Measurements from ENCODE around the gene PTCHD1. TPM values are rescaled to one million over a fixed set of nuclear protein-coding genes. Genes with fewer than 3 reads are reported as not detected.
A peak's percentile ranks its signal among the peaks of the same experiment; 100 is the strongest.

The PTCHD1 gene
- total RNA-seq (2012; rRNA removed), result not detected in 2 replicates
- not detected in 2 replicates for polyA plus RNA-seq (2012; rRNA removed)
- not detected in 2 replicates for polyA plus RNA-seq (2012; cell fraction: cytosol; rRNA removed)
- not detected in 2 replicates for polyA plus RNA-seq (2012; cell fraction: nucleus; rRNA removed; ENCODE audit: low replicate concordance)
- Bru-seq, nascent RNA, result not detected
- BruChase-seq, experiment 1, labeled RNA remaining after a 6-hour chase, result percentile 4 among the genes with signal in this experiment
- BruChase-seq, experiment 2, labeled RNA remaining after a 2-hour chase, result percentile 3 among the genes with signal in this experiment
- long read RNA-seq, result 0 reads

GRCh38 chrX:23334848-23335599, at the start of gene PTCHD1:
PTCHD1 (plus strand) TSS chrX:23334849; CDS start chrX:23334876, 27 bp downstream.
- Histone ChIP-seq H3K4ac (ENCODE audit: low read depth, low read length) (no peak within 1 kb of the TSS), H4K5ac (ENCODE audit: low read depth, low read length) (no peak within 1 kb of the TSS), H3K23ac (ENCODE audit: low read depth, low read length) (no peak within 1 kb of the TSS), H3K9ac (ENCODE audit: low read depth, low read length) (no peak within 1 kb of the TSS), H3K4me3 (ENCODE audit: insufficient read depth, low read depth, low read length) (no peak within 1 kb of the TSS), H4K20me1 (ENCODE audit: insufficient read depth, low read length) (no peaks in the 10 kb centered on the region), H3K4me2 (ENCODE audit: low read depth, low read length) (peak within 1 kb of the TSS; percentile 31; the same call in 1 of the 2 replicates), H3K18ac (ENCODE audit: low read depth, low read length) (no peak within 1 kb of the TSS), H3K27ac (ENCODE audit: insufficient read depth, low read length) (no peak within 1 kb of the TSS), H3K9me1 (ENCODE audit: insufficient read depth, low read length) (no peaks in the 10 kb centered on the region), H3K9me3 (ENCODE audit: control insufficient read depth, insufficient read depth, low read length) (0 out of 2 replicates have a peak, but pooled peaks cover 1% of the 10 kb centered on the region), H3K36me3 (ENCODE audit: control insufficient read depth, insufficient read depth, low read length) (no peaks in the 10 kb centered on the region), H3K56ac (ENCODE audit: extremely low read depth, insufficient read depth, low read length) (no peak within 1 kb of the TSS), H2BK5ac (ENCODE audit: low read depth, low read length, poor library complexity, severe bottlenecking) (no peak within 1 kb of the TSS), H2BK120ac (ENCODE audit: low read depth, low read length) (no peak within 1 kb of the TSS), H2AK9ac (replicated peaks; ENCODE audit: low read depth, low read length, poor library complexity) (no peak within 1 kb of the TSS), H3K27me3 (ENCODE audit: control insufficient read depth, insufficient read depth, low read length) (peaks cover 43% of the 10 kb centered on the region), H3K14ac (replicated peaks; ENCODE audit: low read depth, low read length) (no peak within 1 kb of the TSS), H2AK5ac (ENCODE audit: low read depth, low read length) (no peak within 1 kb of the TSS), H3K79me1 (ENCODE audit: low read depth in 1 of 2, low read length in 2 of 2) (no peaks in the 10 kb centered on the region), H2BK15ac (ENCODE audit: low read depth, low read length) (no peak within 1 kb of the TSS), H2AFZ (replicated peaks; ENCODE audit: low read length, poor library complexity) (peak within 1 kb of the TSS; percentile 34), H4K8ac (ENCODE audit: low read depth in 2 of 2, low read length in 2 of 2) (no peak within 1 kb of the TSS), H2BK20ac (ENCODE audit: low read depth, low read length) (no peak within 1 kb of the TSS), H4K91ac (ENCODE audit: insufficient read depth, low read depth, low read length) (no peak within 1 kb of the TSS), H3K4me1 (ENCODE audit: control insufficient read depth, insufficient read depth, low read length) (no peaks in the 10 kb centered on the region; the same call in 1 of the 2 replicates)
- 26% methylated on average over 21 of the region's 64 CpGs; no CpG with 5 or more reads in 1 of the 2 experiments for WGBS, 2 experiments (ENCODE audit: extremely low coverage in 2 of 2, insufficient read length in 1 of 2)
- DNase-seq (no peak), ATAC-seq (ENCODE audit: low read depth) (no peak)
- TF ChIP-seq, protein P1, sequence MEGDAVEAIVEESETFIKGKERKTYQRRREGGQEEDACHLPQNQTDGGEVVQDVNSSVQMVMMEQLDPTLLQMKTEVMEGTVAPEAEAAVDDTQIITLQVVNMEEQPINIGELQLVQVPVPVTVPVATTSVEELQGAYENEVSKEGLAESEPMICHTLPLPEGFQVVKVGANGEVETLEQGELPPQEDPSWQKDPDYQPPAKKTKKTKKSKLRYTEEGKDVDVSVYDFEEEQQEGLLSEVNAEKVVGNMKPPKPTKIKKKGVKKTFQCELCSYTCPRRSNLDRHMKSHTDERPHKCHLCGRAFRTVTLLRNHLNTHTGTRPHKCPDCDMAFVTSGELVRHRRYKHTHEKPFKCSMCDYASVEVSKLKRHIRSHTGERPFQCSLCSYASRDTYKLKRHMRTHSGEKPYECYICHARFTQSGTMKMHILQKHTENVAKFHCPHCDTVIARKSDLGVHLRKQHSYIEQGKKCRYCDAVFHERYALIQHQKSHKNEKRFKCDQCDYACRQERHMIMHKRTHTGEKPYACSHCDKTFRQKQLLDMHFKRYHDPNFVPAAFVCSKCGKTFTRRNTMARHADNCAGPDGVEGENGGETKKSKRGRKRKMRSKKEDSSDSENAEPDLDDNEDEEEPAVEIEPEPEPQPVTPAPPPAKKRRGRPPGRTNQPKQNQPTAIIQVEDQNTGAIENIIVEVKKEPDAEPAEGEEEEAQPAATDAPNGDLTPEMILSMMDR (conservative IDR thresholded peaks at IDR 0.05; ENCODE audit: low read depth, low read length), result no peak
- no peak for TF ChIP-seq MXI1 (IDR thresholded peaks at IDR 0.05; ENCODE audit: borderline replicate concordance, low read depth, low read length)
- in situ Hi-C loops (cut with MboI; ENCODE audit: low sequenced_read_pairs), result no loop called here
- ChIA-PET POLR2A (ENCODE audit: unreplicated experiment) (no interaction called here), CTCF (no interaction called here)
- dilution Hi-C loops (cut with HindIII; ENCODE audit: low sequenced_read_pairs, unreplicated experiment), result no loop called here
- BruUV-seq (replicated peaks), result no TSS peak
- intact Hi-C loops (cut with micrococcal nuclease), result no loop called here
